NCI-H2227 treated with DMSO at 0.1 percent for 48 hours (cell line): ENCODE results near the gene LARP1.
"Not testable (repeated sequence)": the region's sequence is repeated elsewhere in the genome, so short reads cannot be mapped to it uniquely, and the experiment has no call there.

Experiments
- DNase-seq: peaks from one replicate; lab custom pipeline; 2025; lab: John Stamatoyannopoulos, UW

LARP1 gene

DNA sequence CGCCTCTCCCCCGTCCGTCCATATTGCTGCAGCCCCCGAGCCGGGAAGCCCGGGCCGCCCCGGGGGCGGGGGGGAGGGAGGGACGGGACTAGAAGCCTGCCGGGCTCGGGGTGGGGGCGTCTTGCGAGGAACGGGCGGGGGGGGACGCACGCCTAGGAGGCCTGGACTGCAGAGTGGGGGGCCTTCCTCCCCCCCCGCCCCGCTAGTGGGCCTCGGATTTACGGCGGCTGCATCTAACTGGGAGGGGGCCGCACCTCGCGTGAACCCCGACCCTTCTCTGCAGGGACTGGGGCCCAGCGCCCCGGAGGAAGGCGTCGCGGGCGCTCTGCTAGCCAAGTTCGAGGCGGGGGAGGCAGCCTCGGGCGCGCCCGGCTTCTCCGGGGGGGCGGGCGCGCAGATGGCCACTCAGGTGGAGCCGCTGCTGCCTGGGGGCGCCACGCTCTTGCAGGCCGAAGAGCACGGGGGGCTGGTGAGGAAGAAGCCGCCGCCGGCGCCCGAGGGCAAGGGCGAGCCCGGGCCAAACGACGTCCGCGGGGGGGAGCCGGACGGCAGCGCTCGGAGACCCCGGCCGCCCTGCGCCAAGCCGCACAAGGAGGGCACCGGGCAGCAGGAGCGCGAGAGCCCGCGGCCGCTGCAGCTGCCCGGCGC lies at the start of gene LARP1:
Gene LARP1, plus strand, starts transcription at position 17 of the 648 bp plus-strand sequence. Its CDS starts 381 bp downstream, at position 398.
- DNase-seq, result no peak

- no peak for DNase-seq
Observed at GRCh38 chr5:154706416-154706815, 48.8 kb upstream of the LARP1 start.

DNA sequence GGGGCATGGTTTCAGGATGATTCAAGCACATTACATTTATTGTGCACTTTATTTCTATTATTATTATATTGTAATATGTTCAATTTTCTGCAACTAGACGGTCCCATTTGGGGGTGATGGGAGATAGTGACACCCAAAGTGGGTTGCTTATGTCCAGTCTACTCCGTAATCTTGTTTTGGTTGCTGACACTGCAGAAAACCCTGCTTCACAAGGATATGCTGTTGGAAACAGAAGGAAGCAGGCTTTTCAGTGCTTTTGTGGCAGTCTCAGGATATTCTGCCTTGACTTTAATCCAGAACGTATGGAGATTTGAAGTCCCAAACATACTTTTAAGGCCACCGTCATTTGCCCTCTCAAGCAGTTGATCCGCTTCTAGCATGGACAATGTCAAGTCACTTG lies 47.5 kb upstream of the LARP1 start:
- no peak for DNase-seq

- no peak for DNase-seq
Observed at GRCh38 chr5:154708207-154708606, 47.0 kb upstream of the LARP1 start.

DNA sequence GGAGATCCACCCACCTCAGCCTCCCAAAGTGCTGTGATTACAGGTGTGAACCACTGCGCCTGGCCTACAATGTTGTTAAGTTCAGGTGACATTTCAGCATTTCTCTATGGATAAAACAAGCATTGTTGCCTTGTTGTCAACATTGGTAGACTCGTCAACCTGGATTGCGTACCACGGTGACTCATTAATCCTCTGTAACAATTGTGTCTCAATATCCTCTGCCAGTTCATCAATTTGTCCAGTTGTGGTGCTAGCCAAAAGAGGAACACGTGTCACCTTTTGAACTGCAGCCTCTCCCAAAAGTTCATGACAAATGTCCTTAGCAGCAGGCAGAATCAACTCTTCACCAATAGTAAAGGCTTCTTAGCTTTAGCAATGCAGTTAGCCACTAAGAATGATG lies 46.3 kb upstream of the LARP1 start:
- DNase-seq, result no peak

DNA sequence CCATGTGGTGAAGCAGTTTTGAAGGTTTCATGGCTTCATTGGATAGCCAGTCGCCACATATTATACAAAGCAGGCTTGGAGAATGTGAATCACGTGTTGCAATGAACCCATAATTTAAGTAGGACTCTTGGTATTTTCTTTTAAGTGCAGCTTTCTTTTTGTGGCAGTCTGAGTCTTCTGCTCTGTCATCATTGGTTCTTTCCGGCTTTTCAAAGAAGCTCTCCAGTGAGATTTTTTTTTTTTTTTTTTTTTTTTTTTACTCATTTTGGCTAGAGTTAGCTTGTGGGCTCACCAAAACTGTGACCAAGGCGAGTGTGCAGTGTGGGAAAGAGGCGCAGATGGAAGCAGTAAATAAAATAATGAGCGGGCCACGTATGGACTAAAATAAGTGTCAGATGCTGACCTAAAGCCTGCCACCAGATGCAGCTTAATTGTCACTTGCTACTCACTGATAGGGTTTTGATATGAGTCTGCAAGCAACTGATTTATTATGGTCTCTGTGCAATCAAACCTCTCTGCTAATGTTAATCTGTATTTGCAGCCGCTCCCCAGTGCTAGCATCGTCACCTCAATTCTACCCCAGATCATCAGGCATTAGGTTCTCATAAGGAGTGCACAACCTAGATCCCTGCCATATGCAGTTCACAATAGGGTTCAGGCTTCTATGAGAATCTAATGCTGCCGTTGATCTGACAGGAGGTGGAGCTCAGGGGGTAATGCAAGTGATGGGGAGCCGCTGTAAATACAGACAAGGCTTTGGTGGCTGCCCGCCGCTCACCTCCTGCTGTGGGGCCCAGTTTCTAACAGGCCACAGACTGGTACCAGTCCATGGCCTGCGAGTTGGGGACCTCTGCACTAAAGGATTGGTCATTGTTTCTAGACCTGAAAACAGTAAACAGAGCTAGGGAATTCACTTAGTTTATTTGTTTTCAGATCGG lies 45.5 kb upstream of the LARP1 start:
- DNase-seq, result peak; percentile 18

DNA sequence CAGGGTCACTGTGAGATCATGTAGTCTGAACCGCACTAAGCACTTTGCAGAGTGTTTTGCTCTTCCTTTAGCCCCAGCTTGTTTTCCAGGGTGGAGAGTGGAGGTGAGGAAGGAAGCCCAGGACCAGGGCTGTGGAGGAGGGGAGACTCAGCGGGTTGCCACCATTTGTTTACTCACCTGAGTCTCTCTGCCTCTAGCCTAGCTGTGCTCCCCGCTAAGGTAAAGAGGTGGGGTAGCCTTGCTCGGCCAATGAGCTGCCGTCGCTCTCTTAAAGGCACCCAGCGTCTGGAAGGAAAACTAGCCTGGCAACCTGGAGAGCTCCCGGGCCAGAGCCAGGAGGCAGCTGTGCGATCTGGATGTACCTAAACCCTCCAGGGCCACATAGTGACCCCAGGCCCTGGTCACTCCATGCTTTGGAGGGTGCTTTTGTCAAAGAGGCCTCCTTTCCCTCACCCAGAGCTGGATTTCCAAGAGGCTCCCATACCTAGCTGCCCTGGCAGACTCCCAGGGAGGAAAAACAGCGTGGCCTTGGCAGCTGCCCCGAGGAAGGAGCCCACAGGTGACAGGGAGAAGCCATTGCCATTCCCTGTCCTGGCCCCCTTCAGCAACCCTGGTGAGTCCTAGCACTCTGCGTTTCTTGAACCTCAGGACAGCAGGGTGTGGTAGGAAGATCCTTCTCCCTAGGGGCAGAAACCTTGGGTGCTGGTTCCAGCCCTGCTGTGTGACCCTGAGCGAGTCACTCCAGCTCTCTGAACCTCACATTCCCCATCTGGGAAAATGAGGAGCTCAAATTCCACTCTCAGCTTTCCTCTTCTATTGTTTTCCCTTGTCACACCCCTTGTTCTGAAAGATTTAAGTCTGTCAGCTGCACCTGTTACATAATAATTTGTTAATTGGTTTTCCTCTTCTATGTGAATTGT lies 42.4 kb upstream of the LARP1 start:
- DNase-seq, result no peak

DNA sequence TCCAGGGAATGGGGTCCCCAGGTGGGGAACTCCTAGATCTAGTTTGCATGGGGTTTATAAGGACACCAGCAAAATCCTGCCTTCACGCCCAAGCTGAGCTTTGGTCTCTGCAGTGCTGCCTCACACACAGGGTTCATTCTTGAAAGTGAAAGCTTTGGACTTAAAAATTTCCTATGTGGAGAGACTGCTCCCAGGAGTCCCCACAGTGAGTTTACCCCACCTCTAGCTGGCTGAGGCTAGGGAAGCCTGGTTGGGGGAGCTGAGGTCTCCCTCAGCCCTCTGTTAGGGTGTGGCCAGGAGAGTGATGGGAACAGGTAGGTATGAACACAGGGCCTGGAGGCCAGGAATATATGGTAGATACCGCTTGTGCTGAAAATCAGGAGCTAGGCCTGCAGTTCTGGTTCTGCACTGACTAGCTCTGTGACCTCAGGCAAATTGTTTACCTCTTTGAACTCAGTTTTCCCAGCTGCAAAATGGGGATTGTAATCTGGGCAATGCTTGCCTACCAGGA lies 41.5 kb upstream of the LARP1 start:
- DNase-seq, result no peak

GRCh38 chr5:154714266-154714986 lies 40.8 kb upstream of the LARP1 start:
- no peak for DNase-seq

GRCh38 chr5:154721481-154722058 lies 33.6 kb upstream of the LARP1 start:
- no peak for DNase-seq

- no peak for DNase-seq
Observed at GRCh38 chr5:154722097-154722496, 33.1 kb upstream of the LARP1 start.

- no peak for DNase-seq
Observed at GRCh38 chr5:154722936-154723335, 32.2 kb upstream of the LARP1 start.

- no peak for DNase-seq
Observed at GRCh38 chr5:154723740-154724505, 31.3 kb upstream of the LARP1 start.

DNA sequence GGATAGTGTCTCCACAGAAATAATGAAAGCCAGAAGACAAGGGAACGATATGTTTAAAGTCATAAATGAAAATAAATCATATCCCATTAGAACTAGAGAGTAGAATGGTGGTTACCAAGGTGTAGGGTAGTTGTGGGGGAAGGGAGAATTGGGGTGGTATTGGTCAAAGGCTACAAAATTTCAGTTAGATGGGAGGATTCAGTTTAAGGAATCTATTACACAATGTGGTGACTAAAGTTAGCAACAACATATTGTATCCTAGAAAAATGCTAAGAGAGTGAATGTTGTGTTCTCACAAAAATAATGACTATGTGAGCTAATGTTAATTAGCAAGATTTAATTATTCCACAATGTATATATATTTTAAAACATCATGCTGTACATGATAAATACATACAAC lies 27.8 kb upstream of the LARP1 start:
- DNase-seq, result no peak

DNA sequence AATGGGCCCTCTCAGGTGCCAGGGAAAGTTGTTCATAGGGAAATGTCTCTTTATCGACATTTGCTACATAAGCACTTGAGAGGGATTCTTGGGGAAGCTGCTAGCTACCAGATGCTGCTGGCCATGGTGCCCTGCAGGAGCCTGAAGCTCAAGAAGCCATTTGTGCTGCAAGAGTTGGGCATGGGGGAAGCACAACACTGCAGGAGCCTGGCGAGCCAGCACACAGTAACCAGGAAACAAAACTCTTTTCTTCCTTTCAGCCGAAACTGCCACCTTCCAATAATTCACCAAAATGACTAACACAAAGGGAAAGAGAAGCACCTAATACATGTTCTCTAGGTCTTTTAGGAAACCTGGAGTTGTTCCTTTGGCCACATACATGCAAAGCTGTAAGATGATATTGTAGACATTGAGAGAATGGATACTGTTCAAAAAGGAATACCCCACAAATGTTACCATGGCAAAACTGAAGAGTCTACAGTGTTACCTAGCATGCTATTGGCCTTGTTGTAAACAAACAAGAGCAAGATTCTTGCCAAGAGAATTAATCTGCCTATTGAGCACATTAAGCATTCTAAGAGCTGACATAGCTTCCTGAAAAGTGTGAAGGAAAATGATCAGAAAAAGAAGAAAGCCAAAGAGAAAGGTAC lies 26.1 kb upstream of the LARP1 start:
- no peak for DNase-seq

DNA sequence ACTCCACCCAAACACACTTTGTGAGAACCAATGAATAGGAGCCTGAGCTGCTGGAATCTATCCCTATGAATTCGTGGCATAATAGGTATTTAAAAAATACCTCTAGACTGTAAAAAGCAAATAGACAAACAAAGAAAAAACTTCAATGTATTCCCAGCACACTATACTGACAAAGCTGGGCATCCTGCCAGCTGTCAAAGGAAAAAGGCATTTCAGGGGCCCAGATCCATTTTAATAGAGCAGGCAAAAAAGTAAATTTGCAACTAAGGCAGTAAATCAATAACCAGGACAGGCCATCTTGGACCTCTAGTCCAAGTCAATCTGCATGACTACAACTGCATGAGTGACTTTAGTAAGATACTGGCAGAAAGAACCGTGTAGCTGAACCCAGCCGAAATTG lies 25.6 kb upstream of the LARP1 start:
- no peak for DNase-seq

DNA sequence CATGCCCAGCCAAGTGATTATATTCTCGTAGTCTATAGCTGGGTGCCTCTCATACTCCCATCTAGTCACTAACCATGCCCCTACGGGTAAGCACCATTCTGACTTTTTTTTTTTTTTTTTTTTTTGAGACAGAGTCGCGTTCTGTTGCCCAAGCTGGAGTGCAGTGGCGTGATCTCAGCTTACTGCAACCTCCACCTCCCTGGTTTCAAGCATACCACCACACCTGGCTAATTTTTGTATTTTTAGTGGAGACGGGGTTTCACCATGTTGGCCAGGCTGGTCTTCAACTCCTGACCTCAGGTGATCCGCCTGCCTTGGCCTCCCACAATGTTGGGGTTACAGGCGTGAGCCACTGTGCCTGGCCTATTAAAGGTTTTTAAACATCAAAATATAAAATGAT lies 24.4 kb upstream of the LARP1 start:
- DNase-seq, result not testable (repeated sequence)

GRCh38 chr5:154732212-154732611 lies 23.0 kb upstream of the LARP1 start:
- peak; percentile 60 for DNase-seq

GRCh38 chr5:154734370-154735248 lies 20.6 kb upstream of the LARP1 start:
- no peak for DNase-seq
